Retina (tissue), 1 donor: Measurements from ENCODE around the gene STX16.

ENCODE experiments used
- DNase-seq: peaks from one replicate; pipeline ENCODE4 v3.0.0-alpha.2; 2016

Gene STX16

GRCh38 chr20:58619077-58619863 lies 31.8 kb upstream of the STX16 start:
- DNase-seq = peak; percentile 53

GRCh38 chr20:58619864-58620431 lies 31.1 kb upstream of the STX16 start:
- DNase-seq = no peak

GRCh38 chr20:58621906-58622548 lies 29.1 kb upstream of the STX16 start:
- no peak for DNase-seq

- no peak for DNase-seq
Observed at GRCh38 chr20:58622671-58623578, 28.2 kb upstream of the STX16 start.

- DNase-seq = peak; percentile 66
Observed at GRCh38 chr20:58623579-58624473, 27.3 kb upstream of the STX16 start.

- no peak for DNase-seq
Observed at GRCh38 chr20:58624687-58625086, 26.4 kb upstream of the STX16 start.

GRCh38 chr20:58625585-58625984 lies 25.5 kb upstream of the STX16 start:
- no peak for DNase-seq

- DNase-seq = no peak
Observed at GRCh38 chr20:58626051-58626450, 25.0 kb upstream of the STX16 start.

GRCh38 chr20:58627212-58628072 lies 23.6 kb upstream of the STX16 start:
- DNase-seq = no peak

GRCh38 chr20:58628491-58629214 lies 22.4 kb upstream of the STX16 start:
- no peak for DNase-seq

GRCh38 chr20:58629215-58629580 lies 21.9 kb upstream of the STX16 start:
- DNase-seq = no peak

GRCh38 chr20:58630063-58630462 lies 21.0 kb upstream of the STX16 start:
- DNase-seq = no peak

- no peak for DNase-seq
Observed at GRCh38 chr20:58633161-58634053, 17.7 kb upstream of the STX16 start.

- DNase-seq = no peak
Observed at GRCh38 chr20:58634059-58634458, 17.0 kb upstream of the STX16 start.

- no peak for DNase-seq
Observed at GRCh38 chr20:58634521-58635278, 16.4 kb upstream of the STX16 start.

GRCh38 chr20:58635279-58635665 lies 15.8 kb upstream of the STX16 start:
- DNase-seq = no peak

- DNase-seq = no peak
Observed at GRCh38 chr20:58636396-58636982, 14.6 kb upstream of the STX16 start.

GRCh38 chr20:58636983-58637421 lies 14.1 kb upstream of the STX16 start:
- DNase-seq = no peak
